IPS-18a (cell line): ENCODE measurements around the gene WDHD1.

ENCODE experiments used
- H3K27ac ChIP-seq: one replicate; pipeline ENCODE4 v1.5.1; 2013; ENCODE audit warnings: low read length
- H3K27me3 ChIP-seq: one replicate; pipeline ENCODE4 v1.6.1; 2013; ENCODE audit warnings: mild to moderate bottlenecking, low read length; ENCODE audit not compliant: control insufficient read depth, insufficient read depth
- H3K36me3 ChIP-seq: one replicate; pipeline ENCODE4 v1.6.1; 2013; ENCODE audit warnings: low read depth, low read length; ENCODE audit not compliant: control insufficient read depth
- H3K4me1 ChIP-seq: one replicate; pipeline ENCODE4 v1.6.1; 2013; ENCODE audit warnings: low read depth, low read length; ENCODE audit not compliant: control insufficient read depth
- H3K4me3 ChIP-seq: one replicate; pipeline ENCODE4 v1.5.1; 2013; ENCODE audit warnings: low read length
- H3K9ac ChIP-seq: one replicate; pipeline ENCODE4 v1.6.1; 2013; ENCODE audit warnings: mild to moderate bottlenecking, low read length, moderate library complexity
- H3K9me3 ChIP-seq: one replicate; pipeline ENCODE4 v1.6.1; 2013; ENCODE audit warnings: low read depth, low read length; ENCODE audit not compliant: control insufficient read depth

The WDHD1 gene

GRCh38 chr14:55057919-55058318, 31.0 kb upstream of the WDHD1 start:
- Histone ChIP-seq H3K27ac (no peak overlapping the region), H3K9ac (no peak overlapping the region), H3K4me1 (peaks cover 6% of the 10 kb centered on the region), H3K27me3 (no peaks in the 10 kb centered on the region), H3K36me3 (peaks cover 28% of the 10 kb centered on the region), H3K4me3 (no peak overlapping the region), H3K9me3 (no peaks in the 10 kb centered on the region)

- H3K27me3 ChIP-seq: no peaks in the 10 kb centered on the region
- H3K36me3 ChIP-seq: peaks cover 10% of the 10 kb centered on the region
- H3K4me3 ChIP-seq: no peak overlapping the region
- H3K9ac ChIP-seq: no peak overlapping the region
- H3K27ac ChIP-seq: no peak overlapping the region
- H3K4me1 ChIP-seq: peaks cover 8% of the 10 kb centered on the region
- no peaks in the 10 kb centered on the region for H3K9me3 ChIP-seq
These were observed 27.2 kb upstream of the WDHD1 start for GRCh38 chr14:55054098-55054497.

- Histone ChIP-seq H3K27ac (no peak overlapping the region), H3K9me3 (no peaks in the 10 kb centered on the region), H3K4me3 (peak overlapping the region; percentile 99), H3K9ac (no peak overlapping the region), H3K27me3 (no peaks in the 10 kb centered on the region), H3K4me1 (peaks cover 8% of the 10 kb centered on the region), H3K36me3 (peaks cover 10% of the 10 kb centered on the region)
These were observed 26.6 kb upstream of the WDHD1 start for GRCh38 chr14:55053500-55053899.

- Histone ChIP-seq H3K9me3 (no peaks in the 10 kb centered on the region), H3K9ac (peak overlapping the region; percentile 100), H3K27me3 (no peaks in the 10 kb centered on the region), H3K4me3 (peak overlapping the region; percentile 99), H3K36me3 (peaks cover 7% of the 10 kb centered on the region), H3K27ac (peak overlapping the region; percentile 19), H3K4me1 (peaks cover 8% of the 10 kb centered on the region)
These were observed 26.1 kb upstream of the WDHD1 start for GRCh38 chr14:55053018-55053417.

GRCh38 chr14:55052269-55052930, 25.5 kb upstream of the WDHD1 start:
- peak overlapping the region; percentile 97 for H3K27ac ChIP-seq
- H3K4me3 ChIP-seq: peak overlapping the region; percentile 99
- H3K4me1 ChIP-seq: peaks cover 8% of the 10 kb centered on the region
- H3K9ac ChIP-seq: peak overlapping the region; percentile 100
- H3K36me3 ChIP-seq: peaks cover 3% of the 10 kb centered on the region
- no peaks in the 10 kb centered on the region for H3K27me3 ChIP-seq
- no peaks in the 10 kb centered on the region for H3K9me3 ChIP-seq

- H3K4me1 ChIP-seq: peaks cover 8% of the 10 kb centered on the region
- H3K27ac ChIP-seq: peak within 1 kb of the TSS; percentile 99
- H3K9ac ChIP-seq: peak within 1 kb of the TSS; percentile 100
- H3K36me3 ChIP-seq: peaks cover 3% of the 10 kb centered on the region
- H3K4me3 ChIP-seq: peak within 1 kb of the TSS; percentile 99
- H3K9me3 ChIP-seq: no peaks in the 10 kb centered on the region
- H3K27me3 ChIP-seq: no peaks in the 10 kb centered on the region
These were observed 24.7 kb upstream of the WDHD1 start, which contains the start of gene MAPK1IP1L for GRCh38 chr14:55051423-55052268. Gene MAPK1IP1L, plus strand, starts transcription at chr14:55051647. Its CDS starts 10,037 bp downstream, at chr14:55061684.

- Histone ChIP-seq H3K4me3 (peak overlapping the region; percentile 99), H3K27ac (peak overlapping the region; percentile 33)
These were observed 24.2 kb upstream of the WDHD1 start for GRCh38 chr14:55051165-55051422.

GRCh38 chr14:55048900-55049436, 22.1 kb upstream of the WDHD1 start:
- H3K4me1 ChIP-seq: peaks cover 8% of the 10 kb centered on the region
- H3K36me3 ChIP-seq: peaks cover 4% of the 10 kb centered on the region
- no peak overlapping the region for H3K9ac ChIP-seq
- H3K27ac ChIP-seq: no peak overlapping the region
- no peak overlapping the region for H3K4me3 ChIP-seq
- no peaks in the 10 kb centered on the region for H3K27me3 ChIP-seq
- no peaks in the 10 kb centered on the region for H3K9me3 ChIP-seq

More at GRCh38 chr14:55051165-55051422, 24.2 kb upstream of the WDHD1 start:
- Histone ChIP-seq H3K9me3 (no peaks in the 10 kb centered on the region), H3K36me3 (peaks cover 3% of the 10 kb centered on the region), H3K4me1 (peaks cover 8% of the 10 kb centered on the region), H3K9ac (peak overlapping the region; percentile 100), H3K27me3 (no peaks in the 10 kb centered on the region)

- H3K27ac ChIP-seq: no peak overlapping the region
- no peak overlapping the region for H3K9ac ChIP-seq
- peaks cover 16% of the 10 kb centered on the region for H3K36me3 ChIP-seq
- H3K4me1 ChIP-seq: no peaks in the 10 kb centered on the region
- H3K4me3 ChIP-seq: no peak overlapping the region
- H3K27me3 ChIP-seq: peaks cover 9% of the 10 kb centered on the region
- no peaks in the 10 kb centered on the region for H3K9me3 ChIP-seq
These were observed 20.6 kb upstream of the WDHD1 start for GRCh38 chr14:55047301-55048053.

- peaks cover 16% of the 10 kb centered on the region for H3K36me3 ChIP-seq
- peaks cover 3% of the 10 kb centered on the region for H3K4me1 ChIP-seq
- no peak overlapping the region for H3K4me3 ChIP-seq
- H3K9me3 ChIP-seq: no peaks in the 10 kb centered on the region
- no peak overlapping the region for H3K9ac ChIP-seq
- H3K27me3 ChIP-seq: peaks cover 18% of the 10 kb centered on the region
- no peak overlapping the region for H3K27ac ChIP-seq
These were observed 18.2 kb upstream of the WDHD1 start for GRCh38 chr14:55045087-55045486.

- Histone ChIP-seq H3K9ac (no peak overlapping the region), H3K4me3 (no peak overlapping the region), H3K27ac (no peak overlapping the region), H3K4me1 (peaks cover 3% of the 10 kb centered on the region), H3K27me3 (peaks cover 18% of the 10 kb centered on the region), H3K9me3 (no peaks in the 10 kb centered on the region), H3K36me3 (peaks cover 16% of the 10 kb centered on the region)
These were observed 16.6 kb upstream of the WDHD1 start for GRCh38 chr14:55043528-55043927.
